ENCODE results near the gene TTC39C. TPM values are rescaled to one million over a fixed set of nuclear protein-coding genes. Genes with fewer than 3 reads are reported as not detected.

TTC39C gene
- total and polyA plus RNA-seq, 2 of the 8 experiments (the other 6 are each of a cell fraction or from before 2014, with no cell fraction given) = 8.1 to 79.1 TPM

GRCh38 chr18:24115628-24116027 is 101.1 kb downstream of the TTC39C start (continued):
- TF ChIP-seq CHD7 (IDR thresholded peaks at IDR 0.05; ENCODE audit: insufficient replicate concordance, low read length) (no peak), CHD2 (IDR thresholded peaks at IDR 0.05; ENCODE audit: low read length) (no peak), HDAC6 (IDR thresholded peaks at IDR 0.05; ENCODE audit: low read depth, low read length) (no peak), JUN (IDR thresholded peaks at IDR 0.05; ENCODE audit: low read depth, low read length) (no peak), SP1 (IDR thresholded peaks at IDR 0.05; ENCODE audit: low read depth, low read length) (no peak), SP2 (IDR thresholded peaks at IDR 0.05; ENCODE audit: low read length) (no peak), EZH2 (IDR thresholded peaks at IDR 0.05; ENCODE audit: low read depth, low read length, severe bottlenecking) (no peak), NRF1 (IDR thresholded peaks at IDR 0.05; ENCODE audit: low read depth, low read length) (no peak), PHF8 (conservative IDR thresholded peaks at IDR 0.05; ENCODE audit: low read depth, low read length) (no peak), RXRA (IDR thresholded peaks at IDR 0.05; ENCODE audit: insufficient read depth, low read depth, low read length) (no peak)

Measured in H1 (cell line).